HK-2 (cell line): ENCODE measurements around the gene PROSER3.
"Not testable (repeated sequence)": the region's sequence is repeated elsewhere in the genome, so short reads cannot be mapped to it uniquely, and the experiment has no call there.

Experiments
- DNase-seq: peaks from one replicate; pipeline ENCODE4 v3.0.0-alpha.2; 2018; ENCODE audit not compliant: unreplicated experiment

Gene PROSER3

DNA sequence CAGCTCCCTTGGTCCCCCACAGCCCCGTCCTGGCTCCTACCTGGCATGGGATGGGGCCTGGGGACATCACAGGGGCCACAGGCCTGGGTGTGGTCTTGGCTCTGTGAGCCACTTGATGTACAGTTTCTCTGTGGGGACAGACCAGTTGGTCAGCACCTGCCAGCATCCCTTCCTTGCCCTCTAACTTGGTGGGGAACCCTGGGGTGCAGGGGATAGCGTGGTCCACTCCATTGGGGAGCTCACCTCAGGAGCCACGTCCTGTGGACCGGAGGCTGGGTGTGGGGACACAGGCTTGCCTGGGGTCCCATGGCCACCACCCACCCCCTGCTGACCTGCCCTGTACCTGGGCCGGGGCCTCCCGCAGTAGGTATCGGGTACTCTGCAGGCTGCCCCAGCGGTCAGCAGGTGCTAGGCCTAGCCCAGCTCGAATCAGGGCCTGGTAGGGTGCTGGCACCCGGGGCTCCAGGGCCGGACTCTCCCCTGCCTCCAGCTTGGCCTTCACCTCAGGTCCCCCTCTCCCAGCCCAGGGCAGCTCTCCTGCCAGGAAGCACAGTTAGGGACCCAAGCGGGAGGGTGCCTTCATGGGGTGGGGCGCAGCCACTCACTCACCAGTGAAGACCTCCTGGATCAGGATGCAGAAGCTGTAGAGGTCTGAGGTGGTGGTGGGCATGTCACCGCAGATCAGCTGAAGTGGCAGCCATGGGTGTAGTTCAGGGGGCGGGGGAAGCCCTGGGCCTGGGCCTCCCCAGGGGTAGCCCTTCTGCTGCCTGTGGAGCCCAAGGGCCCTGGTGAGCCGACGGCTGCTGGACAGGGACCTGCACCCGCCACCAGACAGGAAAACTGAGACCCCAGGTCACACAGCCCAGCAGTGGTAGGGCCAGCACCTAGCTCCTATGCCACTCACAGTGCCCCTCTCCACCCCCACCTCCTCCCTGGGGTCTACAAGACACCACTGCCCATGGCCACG is 32.3 kb downstream of the PROSER3 start:
- DNase-seq = no peak

DNA sequence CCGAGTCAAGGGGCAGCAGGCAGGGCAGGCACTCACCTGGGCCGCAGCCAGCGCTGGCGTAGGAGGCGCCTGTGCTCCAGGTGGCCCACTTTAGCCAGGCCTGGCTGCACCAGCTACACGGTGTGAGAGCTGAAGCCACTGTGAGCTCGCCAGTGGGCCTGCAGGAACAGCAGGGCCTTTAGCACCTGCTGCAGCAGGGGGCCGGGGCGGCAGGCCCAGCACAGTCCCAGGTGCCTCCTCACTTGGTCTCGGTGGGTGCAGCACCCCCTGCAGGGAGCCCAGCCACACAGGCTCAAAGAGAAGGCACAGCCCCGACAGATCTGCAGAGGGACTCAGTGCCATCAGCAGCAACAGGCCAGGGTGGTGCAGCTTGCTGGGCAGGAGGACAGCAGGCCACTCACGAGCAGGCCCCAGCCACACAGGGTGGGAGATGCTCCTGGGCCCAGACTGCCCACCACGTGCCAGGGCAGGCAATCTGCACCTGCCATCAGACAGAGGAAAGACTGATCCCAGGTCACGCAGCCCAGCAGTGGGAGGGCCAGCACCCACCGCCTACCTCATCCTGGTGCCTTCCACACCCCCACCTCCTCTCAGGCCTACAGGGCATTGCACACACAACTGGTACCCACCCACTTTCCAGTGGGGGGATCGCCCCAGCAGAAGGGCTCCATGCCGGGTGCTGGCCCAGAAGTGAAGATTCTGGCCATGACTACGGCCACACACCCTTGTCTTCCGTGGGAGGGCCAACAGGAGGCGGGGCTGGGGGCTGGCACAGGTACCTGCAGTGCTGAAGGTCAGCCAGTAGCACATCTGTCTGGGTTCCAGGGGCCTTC is 33.2 kb downstream of the PROSER3 start:
- no peak for DNase-seq

DNA sequence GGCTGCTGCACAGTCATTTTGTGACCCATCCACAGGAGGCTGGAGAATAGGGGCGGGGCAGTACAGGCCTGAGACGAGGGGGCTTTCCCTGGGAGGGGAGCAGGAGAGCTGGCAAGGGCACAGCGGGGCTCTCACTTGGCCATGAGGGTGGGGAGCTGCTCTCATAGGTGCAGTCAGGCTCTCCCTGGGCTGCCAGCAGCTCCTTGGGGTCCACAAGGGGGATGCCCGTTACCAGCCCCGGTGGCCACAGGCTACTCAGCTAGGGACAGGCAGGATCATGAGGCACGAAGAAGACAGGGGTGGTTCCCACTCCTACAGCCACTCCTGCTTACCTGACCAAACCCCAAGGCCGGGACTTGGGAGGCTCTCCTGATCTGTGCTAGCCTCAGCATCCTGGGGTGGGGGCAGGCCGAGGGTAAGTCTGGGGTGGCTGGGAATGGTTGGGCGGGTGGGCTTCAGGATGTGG is 33.9 kb downstream of the PROSER3 start:
- no peak for DNase-seq

DNA sequence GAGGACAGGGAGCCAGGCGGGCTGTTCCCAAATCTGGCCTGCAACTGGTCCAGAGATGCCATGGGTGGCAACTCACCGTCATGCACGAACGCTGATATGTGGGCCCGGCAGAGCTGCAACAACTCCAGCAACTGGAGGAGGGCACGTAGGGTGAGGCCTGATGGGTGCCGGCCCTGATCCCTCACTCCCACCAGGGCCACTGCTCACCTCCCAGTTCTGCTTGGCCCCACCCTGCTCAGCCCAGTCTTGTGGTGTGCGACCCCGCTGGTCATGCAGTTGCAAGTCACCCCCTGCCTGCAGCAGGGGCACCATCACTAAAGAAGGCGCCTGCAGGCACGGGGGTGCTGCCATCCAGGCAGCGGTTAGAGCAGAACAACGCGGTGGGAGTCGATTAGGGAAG is 34.3 kb downstream of the PROSER3 start:
- DNase-seq = no peak

DNA sequence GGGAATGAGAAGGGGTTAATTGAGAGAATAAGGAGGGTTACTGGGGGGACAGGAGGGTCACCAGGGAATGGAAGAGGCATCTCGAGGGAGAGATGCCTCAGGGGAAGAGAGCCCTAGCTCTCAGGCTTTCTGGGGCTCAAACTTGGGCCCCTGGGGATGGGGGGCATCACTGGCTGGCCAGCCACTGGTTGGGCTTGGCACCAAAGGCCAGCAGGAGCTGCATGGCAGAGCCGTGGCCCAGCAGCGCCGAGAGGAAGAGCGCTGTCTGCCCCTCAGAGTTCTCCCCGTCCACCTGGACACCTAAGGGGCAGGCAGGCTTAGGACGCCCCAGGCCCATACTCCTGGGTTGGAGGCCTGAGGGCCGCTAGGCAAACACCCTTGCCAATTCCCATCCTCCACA is 34.9 kb downstream of the PROSER3 start:
- DNase-seq = no peak

DNA sequence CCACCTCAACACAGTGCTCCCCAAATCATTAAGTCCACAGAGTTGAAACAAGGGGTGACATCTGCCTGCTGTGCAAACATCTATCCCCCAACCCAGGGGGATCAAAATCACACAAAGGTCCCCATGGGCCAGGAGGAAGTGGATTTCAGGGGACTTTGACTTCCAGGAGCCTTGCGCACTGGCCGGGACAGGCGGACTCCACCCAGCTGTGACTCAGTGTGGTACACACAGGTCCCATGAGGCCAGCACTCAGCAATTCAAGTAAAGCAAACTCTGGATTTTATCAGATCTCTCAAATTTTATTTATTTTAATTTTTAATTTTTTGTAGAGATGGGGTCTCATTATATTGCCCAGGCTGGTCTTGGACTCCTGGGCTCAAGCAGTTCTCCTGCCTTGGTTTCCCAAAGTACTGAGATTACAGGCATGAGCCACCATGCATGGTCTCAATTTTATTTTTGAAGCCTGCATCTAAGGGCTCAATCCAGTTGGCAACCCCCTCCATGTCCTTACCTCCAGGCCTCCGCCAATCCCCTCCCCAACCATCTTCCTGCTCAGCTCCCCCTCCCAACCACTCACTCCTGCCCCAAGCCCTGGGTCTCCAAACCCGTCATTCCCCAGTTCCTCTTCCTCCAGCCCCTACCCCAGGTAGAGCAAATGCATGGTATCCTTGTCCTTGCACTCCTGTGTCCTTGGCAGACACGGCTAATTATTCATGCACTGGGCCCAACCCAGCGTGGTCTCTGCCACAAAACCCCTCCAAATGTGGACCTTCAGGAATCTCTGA is 35.6 kb downstream of the PROSER3 start:
- DNase-seq = no peak

DNA sequence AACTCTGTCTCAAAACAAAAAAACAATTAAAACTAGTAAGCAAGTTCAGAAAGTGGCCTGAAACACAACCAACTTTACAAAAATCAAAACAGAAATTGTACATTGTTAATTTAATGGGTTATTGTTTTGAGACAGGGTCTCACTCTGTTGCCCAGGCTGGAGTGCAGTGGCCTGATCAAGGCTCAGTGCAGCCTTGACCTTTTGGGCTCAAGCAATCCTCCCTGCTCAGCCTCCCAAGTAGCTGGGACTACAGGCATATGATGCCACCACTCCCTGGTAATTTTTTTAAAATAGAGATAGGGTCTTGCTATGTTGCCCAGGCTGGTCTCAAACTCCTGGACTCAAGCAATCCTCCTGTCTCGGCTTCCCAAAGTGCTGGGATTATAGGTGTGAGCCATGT is 37.6 kb downstream of the PROSER3 start:
- not testable (repeated sequence) for DNase-seq

DNA sequence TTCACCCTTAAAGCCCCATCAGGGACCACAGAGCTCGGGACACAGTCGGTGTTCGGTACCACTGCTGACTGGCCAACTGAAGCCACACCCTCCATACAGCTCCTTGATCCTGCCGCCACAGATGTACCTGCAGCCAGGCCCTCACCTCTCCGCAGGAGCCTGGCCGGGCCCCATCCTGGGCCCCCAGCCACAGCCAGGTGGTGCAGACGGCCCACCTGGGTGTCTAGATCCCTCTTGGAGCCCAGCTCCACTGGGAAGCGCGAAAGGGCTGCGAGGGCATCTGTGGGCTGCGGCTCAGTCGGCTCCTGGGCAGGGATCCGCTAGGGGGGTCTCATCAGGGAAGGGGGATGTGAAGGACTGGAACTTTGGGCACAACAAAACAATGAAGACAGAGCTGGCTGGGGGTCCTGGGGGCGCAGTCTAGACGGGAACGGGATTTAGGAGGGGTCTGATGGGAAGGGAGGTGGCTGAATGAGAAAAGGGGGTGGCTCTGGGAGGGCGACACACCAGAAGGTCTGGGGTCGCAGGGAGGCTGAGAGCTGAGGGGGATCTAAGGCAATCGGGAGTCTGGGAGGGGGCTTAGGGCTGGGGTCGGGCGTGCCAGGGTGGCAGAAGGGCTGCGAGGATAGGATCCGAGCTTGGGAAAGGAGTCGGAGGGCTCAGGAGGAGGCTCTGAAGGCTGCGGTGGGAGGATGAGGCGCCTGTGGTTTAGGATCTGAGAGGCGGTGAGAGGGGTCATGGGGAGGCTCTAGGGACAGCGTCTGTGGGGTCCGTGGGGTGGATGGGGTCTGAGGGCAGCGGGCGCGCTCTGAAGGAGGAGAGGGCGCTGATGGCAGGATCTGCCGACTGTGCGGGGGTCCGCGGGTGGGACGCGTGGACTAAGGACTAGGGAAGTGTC is 38.9 kb downstream of the PROSER3 start:
- DNase-seq = no peak

DNA sequence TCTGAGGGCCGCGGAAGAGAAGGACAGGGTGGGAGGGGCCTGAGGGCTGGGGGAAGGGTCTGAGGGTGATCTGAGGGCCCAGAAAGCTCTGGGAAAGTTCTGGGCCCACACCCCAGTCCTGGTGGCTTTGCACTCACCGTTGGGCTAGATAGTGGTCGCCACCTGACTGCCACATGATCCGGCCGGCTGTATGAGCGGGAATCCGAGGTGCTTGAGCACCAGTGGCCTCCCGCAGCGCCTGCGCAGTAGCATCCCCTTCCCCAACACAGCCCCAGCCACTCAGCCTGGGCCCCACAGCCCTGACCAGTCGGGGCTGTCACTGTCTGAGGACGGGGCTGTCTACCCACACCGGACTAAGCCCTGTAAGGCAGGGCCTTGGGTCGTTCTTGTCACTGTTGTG is 39.7 kb downstream of the PROSER3 start:
- no peak for DNase-seq

DNA sequence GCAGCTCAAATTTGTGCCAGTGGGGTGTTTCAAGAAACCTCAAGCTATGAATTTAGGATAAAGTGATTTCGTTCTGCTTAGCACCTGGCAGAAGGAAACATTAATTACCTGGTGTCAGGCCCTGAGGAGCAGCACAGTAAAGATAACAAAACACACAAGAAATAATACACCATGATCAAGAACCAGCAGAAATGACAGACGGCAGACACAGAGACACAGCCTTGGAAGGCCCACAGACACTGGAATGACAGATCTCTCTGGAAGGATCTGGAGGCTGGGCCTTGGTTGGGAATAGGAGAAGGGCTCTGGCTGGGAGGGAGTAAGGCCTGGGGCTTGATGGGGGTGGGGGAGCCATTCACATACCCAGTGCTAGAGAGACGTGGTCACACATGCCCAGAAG is 43.9 kb downstream of the PROSER3 start:
- DNase-seq = no peak

DNA sequence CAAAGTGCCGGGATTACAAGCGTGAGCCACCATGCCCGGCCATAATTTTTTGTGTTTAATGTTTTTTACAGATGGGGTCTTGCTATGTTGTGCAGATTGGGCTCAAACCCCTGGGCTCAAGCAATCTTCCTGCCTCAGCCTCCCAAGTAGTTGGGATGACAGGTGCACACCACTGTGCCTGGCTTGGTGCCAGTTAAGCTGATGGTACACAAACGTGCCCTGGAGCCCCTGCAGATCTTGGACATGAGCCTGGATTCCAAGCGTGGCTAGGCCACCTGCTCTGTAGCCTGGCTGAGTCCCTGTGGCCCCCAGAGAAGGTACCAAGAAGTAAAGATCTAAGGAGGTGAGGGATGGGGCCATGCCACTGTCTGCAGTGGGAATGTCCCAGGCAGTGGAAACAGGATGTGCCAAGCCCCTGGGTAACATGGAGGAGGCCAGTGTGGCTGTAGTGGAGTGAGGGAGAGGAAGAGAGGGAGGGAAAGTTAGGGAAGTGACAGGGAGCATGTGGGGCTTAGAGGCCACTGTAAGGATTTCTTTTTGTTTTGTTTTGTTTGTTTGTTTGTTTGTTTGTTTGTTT is 47.6 kb downstream of the PROSER3 start:
- DNase-seq = no peak

DNA sequence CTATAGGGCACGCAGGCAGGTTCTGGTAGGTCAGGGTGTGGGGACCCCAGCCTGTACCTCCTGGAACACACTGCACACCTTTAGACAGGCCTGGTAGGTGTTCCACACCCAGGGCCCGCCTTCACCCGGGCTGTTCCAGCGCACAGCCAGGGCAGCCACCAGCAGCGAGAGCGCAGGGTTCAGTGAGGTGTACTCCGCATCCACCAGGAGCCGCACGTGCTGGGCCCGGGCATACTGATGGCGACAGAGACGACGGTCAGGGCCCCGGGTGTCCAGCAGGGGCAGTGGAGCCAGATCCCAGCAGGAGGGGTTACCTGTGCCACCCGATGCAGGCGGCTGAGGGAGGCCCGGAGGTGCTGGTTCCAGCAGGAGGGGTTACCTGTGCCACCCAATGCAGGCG is 48.6 kb downstream of the PROSER3 start:
- no peak for DNase-seq

DNA sequence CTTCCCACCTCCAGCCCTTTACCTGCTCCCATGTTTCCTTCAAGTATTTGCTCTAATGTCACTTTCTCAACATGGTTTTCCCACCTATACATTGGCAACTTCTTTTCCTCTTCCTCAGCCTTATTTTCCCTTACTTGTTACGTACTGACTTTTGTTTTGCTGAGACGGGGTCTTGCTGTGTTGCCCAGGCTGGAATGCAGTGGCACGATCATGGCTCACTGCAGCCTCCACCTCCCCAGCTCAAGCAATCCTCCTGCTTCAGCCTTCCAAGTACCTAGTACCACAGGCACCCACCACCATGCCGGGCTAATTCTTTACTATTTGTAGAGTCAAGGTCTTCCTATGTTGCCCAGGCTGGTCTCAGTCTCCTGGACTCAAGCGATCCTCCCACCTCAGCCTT is 49.7 kb downstream of the PROSER3 start:
- no peak for DNase-seq

DNA sequence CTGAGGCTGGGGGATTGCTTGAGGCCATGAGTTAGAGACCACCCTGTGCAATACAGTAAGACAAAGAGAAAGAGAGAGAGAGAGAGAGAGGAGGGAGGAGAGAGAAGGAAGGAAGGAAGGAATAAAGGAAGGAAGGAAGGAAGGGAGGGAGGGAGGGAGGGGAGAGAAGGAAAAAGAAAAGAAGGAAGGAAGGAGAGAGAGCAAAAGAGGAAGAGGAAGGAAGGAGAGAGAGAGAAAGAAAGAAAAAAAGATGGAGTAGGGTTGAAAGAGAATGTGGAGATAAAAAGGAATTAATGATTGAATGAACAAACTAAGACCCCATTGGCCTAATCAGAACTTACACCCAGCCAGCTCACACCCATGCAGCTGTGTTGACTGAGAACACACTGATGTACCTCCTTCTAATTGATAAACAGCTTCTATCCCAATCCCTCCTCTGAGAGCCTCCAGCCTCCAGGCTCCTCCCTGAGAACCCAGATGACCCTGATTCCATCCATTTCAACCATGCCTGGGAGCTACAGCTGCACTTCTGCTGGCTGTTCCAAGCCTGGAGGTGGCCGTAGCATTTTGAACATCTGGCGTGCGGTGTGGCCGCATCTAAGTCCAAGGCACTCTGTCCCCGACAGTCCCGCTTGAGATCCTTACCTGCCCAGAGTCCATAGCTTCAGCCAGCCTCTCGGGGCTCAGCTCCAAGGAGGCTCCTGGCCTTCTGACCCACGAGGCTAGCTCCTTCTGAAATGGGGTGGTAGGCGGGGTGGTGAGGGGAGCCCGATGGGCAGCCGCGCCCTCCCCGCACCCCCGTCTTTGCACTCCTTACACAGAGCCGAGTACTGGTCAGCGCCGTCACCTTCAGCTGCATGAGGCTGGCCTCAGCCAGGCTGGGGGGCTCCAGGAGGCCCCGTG is 53.6 kb downstream of the PROSER3 start:
- no peak for DNase-seq

DNA sequence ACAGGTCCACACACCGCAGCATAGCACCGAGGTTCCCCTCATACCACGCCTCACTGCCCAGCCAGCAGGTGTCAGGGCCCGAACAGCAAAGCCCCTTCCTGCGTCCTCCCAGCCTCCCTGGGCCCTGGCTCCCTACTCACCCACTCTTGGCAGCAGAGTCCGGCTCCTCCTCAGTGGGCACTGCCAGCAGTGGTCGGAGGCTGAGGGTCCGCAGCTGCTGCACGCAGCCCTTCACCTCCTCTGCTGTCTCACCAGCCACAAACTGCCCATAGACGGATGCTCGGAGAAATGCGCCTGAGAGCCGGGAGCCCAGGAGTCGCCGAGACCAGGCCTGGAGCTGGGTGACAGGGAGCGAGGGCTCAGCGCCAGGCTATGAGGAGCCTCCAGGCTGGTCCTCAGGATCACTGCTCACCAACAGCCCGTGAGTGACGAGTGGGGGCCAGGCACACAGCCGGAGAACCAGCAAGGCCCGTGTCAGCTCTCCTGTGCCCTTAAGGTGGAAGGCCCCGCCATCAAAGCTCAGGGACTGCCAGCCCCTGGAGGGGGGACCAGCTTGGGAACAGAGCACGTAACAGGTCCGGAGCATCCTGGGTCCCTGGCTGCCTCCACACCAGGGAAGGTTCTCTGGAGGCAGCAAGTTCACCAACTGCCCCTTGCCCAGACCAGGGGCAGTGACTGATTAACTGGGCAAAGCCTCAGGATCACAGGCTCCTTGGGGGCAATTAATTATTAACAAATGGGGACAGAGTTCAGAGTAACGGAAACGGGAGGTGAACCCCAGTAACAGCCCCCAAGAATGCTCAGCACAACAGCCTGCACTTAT is 54.5 kb downstream of the PROSER3 start, which contains the start of gene PRODH2:
Gene PRODH2, minus strand, starts transcription at position 626 of the 823 bp plus-strand sequence. Its CDS starts 40 bp downstream, at position 586.
- no peak for DNase-seq

DNA sequence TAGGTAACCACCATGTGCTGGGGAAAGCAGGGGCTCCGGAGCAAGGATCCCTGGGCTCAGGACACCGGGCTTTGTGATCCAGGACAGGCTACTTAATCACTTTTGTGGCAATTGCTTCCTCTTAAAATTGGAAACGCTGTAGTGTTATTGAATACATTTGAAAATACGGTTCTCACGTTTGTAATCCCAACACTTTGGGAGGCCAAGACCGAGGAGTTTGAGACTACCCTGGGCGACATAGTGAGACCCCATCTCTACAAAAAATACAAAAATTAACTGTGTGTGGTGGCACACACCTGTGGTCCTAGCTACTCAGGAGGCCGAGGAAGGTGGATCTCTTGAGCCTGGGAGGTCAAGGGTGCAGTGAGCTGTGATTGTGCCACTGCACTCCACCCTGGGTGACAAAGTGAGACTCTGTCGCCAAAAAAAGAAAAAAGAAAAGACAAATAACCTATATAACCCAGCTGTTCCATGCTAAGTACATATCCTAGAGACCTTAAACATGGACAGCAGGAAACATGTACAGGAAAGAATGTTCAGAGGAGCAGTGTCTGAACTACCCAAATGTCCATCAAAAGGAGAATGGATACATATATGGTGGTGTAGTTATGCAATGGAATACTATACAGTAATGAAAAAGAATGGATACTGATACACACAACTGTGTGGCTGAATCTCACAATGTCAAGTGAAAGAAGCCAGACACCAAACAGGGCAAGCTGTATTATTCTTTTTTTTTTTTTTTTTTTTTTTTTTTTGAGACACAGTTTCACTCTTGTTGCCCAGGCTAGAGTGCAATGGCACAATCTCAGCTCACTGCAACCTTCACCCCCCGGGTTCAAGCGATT is 55.3 kb downstream of the PROSER3 start:
- DNase-seq = no peak

DNA sequence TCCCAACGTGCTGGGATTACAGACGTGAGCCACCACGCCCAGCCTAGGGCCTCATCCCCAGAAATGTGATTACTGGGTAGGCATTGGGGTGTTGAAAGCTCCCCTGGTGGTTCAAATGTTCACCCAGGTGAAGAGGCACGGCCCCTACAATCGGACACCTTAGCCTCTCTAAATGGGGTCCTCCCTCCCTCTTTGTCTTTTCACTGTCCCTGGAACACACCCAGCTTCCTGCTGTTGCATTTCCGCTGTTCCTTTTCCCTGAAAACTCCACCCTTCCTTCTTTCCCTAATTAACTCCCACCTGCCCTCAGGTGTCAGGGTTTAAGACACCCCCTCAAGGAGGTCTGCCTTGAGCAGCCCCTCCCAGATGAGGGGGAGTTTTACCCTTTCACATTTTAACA is 58.3 kb downstream of the PROSER3 start:
- no peak for DNase-seq
